Fibroblast of lung (primary cell): ENCODE measurements around the gene PSMB5. TPM values are rescaled to one million over a fixed set of nuclear protein-coding genes. Genes with fewer than 3 reads are reported as not detected.

Experiments
- DNase-seq, 2 donors: peaks; one replicate each; pipeline versions ENCODE4 v3.0.0 to v3.0.0-alpha.2; 2010; ENCODE audit warnings: low read depth in 2 of 2
- H2AFZ ChIP-seq: 2 replicates; pipeline ENCODE4 v1.5.1; 2012; ENCODE audit warnings: low read length, control low read depth, inconsistent platforms
- H3K27ac ChIP-seq: 2 replicates; pipeline ENCODE4 v1.5.1; 2011; ENCODE audit warnings: low read length, control low read depth; ENCODE audit not compliant: insufficient read depth
- H3K27me3 ChIP-seq: 2 replicates; pipeline ENCODE4 v1.5.1; 2011; ENCODE audit warnings: mild to moderate bottlenecking, low read length; ENCODE audit not compliant: control insufficient read depth, insufficient read depth
- H3K36me3 ChIP-seq: 2 replicates; pipeline ENCODE4 v1.5.1; 2011; ENCODE audit warnings: low read length; ENCODE audit not compliant: control insufficient read depth, insufficient read depth
- H3K4me1 ChIP-seq: 2 replicates; pipeline ENCODE4 v1.5.1; 2011; ENCODE audit warnings: low read length; ENCODE audit not compliant: control insufficient read depth, insufficient read depth; ENCODE audit errors: extremely low read depth
- H3K4me2 ChIP-seq: 2 replicates; pipeline ENCODE4 v1.5.1; 2011; ENCODE audit warnings: low read length, control low read depth; ENCODE audit not compliant: insufficient read depth; ENCODE audit errors: extremely low read depth
- H3K4me3 ChIP-seq, 4 experiments: fragments of 200-600 bp in 1 of 4; sonication (generic) in 1 of 4; replicated peaks in 1 of 4; 2 replicates each; pipeline ENCODE4 v1.5.1; 2011 to 2016; ENCODE audit warnings: low read length in 4 of 4, low read depth in 3 of 4, mild to moderate bottlenecking in 3 of 4, control low read depth in 2 of 4, inconsistent platforms in 1 of 4, mixed read lengths in 1 of 4; ENCODE audit not compliant: insufficient read depth in 1 of 4; ENCODE audit errors: control extremely low read depth in 1 of 4
- H3K79me2 ChIP-seq: 2 replicates; pipeline ENCODE4 v1.5.1; 2012; ENCODE audit warnings: mild to moderate bottlenecking, low read length, inconsistent platforms; ENCODE audit not compliant: control insufficient read depth, insufficient read depth
- H3K9ac ChIP-seq: 2 replicates; pipeline ENCODE4 v1.5.1; 2011; ENCODE audit warnings: mild to moderate bottlenecking, low read length, control low read depth; ENCODE audit not compliant: insufficient read depth
- H3K9me3 ChIP-seq: 2 replicates; pipeline ENCODE4 v1.5.1; 2012; ENCODE audit warnings: low read depth, low read length; ENCODE audit not compliant: control insufficient read depth, insufficient read depth
- H4K20me1 ChIP-seq: 2 replicates; pipeline ENCODE4 v1.5.1; 2011; ENCODE audit warnings: low read length; ENCODE audit not compliant: control insufficient read depth, insufficient read depth; ENCODE audit errors: extremely low read depth
- CTCF ChIP-seq, 2 donors: IDR thresholded peaks in 1 of 2; conservative IDR thresholded peaks in 1 of 2; 1 replicate in 1 of 2; 2 replicates in 1 of 2; pipeline ENCODE4 v1.5.1; 2011 to 2012; ENCODE audit warnings: low read length in 2 of 2, control low read depth in 1 of 2, inconsistent platforms in 1 of 2, low read depth in 1 of 2, mild to moderate bottlenecking in 1 of 2
- EZH2 ChIP-seq: IDR thresholded peaks from 2 replicates; pipeline ENCODE4 v1.5.1; 2012; ENCODE audit warnings: low read length, control low read depth, mild to moderate bottlenecking; ENCODE audit errors: missing control alignments
- polyA plus RNA-seq, 2 donors: library from polyadenylated mRNA; depleted of rRNA in 1 of 2; stranded (reverse) in 1 of 2; unstranded in 1 of 2; fragments of >200 nt; gene quantifications; 2 replicates each; pipeline ENCODE4 v1.2.1, GENCODE V29; 2011 to 2012; ENCODE audit warnings: missing spikeins in 1 of 2
- total RNA-seq: library from RNA; depleted of rRNA; stranded (reverse); fragments of >200 nt; gene quantifications from 2 replicates; pipeline ENCODE4 v1.2.1, GENCODE V29; 2014

The PSMB5 gene
- total and polyA plus RNA-seq, 2 donors (not counting 1 experiment from before 2014, with no cell fraction given): 166 to 237 TPM

- H3K4me3 ChIP-seq: no peak overlapping the region
- no peaks in the 10 kb centered on the region for H3K9me3 ChIP-seq
- H3K27ac ChIP-seq: no peak overlapping the region
- H3K36me3 ChIP-seq: peaks cover 3% of the 10 kb centered on the region
- no peaks in the 10 kb centered on the region for H4K20me1 ChIP-seq
- no peak for DNase-seq
- H3K9ac ChIP-seq: no peak overlapping the region
- no peak for TF ChIP-seq CTCF (conservative IDR thresholded peaks at IDR 0.05 in 1 of 2, IDR thresholded peaks at IDR 0.05 in 1 of 2; ENCODE audit: low read depth in 1 of 2, low read length in 2 of 2)
- no peak for TF ChIP-seq EZH2
- no peaks in the 10 kb centered on the region for H3K27me3 ChIP-seq
- H2AFZ ChIP-seq: no peak overlapping the region
- H3K79me2 ChIP-seq: no peaks in the 10 kb centered on the region
- no peaks in the 10 kb centered on the region for H3K4me1 ChIP-seq
- no peak overlapping the region for H3K4me2 ChIP-seq
These were observed 11.5 kb downstream of the PSMB5 start for GRCh38 chr14:23023022-23023794.

GRCh38 chr14:23021889-23022442 is 12.7 kb downstream of the PSMB5 start:
- Histone ChIP-seq H3K4me1 (no peaks in the 10 kb centered on the region), H3K79me2 (no peaks in the 10 kb centered on the region)

More at GRCh38 chr14:23021889-23022442, 12.7 kb downstream of the PSMB5 start:
- Histone ChIP-seq H3K9ac (no peak overlapping the region), H3K9me3 (no peaks in the 10 kb centered on the region), H4K20me1 (no peaks in the 10 kb centered on the region), H3K36me3 (peaks cover 3% of the 10 kb centered on the region), H3K27ac (no peak overlapping the region), H3K4me2 (no peak overlapping the region), H2AFZ (no peak overlapping the region), H3K4me3 (no peak overlapping the region), H3K27me3 (no peaks in the 10 kb centered on the region)
- DNase-seq: no peak
- TF ChIP-seq CTCF (conservative IDR thresholded peaks at IDR 0.05 in 1 of 2, IDR thresholded peaks at IDR 0.05 in 1 of 2; ENCODE audit: low read depth in 1 of 2, low read length in 2 of 2) (no peak), EZH2 (no peak)
